22Rv1 (cell line): ENCODE results near the gene PMEL.
"Not testable (repeated sequence)": the region's sequence is repeated elsewhere in the genome, so short reads cannot be mapped to it uniquely, and the experiment has no call there.

Experiments
- ZFX ChIP-seq: fragments of 450-650 bp; IDR thresholded peaks from 2 replicates; pipeline ENCODE4 v1.6.1; 2017; ENCODE audit warnings: antibody characterized with exemption, borderline replicate concordance
- TF ChIP-seq, protein P1 (sequence below): fragments of 450-650 bp; IDR thresholded peaks from 2 replicates; pipeline ENCODE4 v1.5.1; 2017; ENCODE audit warnings: mild to moderate bottlenecking

DNA sequence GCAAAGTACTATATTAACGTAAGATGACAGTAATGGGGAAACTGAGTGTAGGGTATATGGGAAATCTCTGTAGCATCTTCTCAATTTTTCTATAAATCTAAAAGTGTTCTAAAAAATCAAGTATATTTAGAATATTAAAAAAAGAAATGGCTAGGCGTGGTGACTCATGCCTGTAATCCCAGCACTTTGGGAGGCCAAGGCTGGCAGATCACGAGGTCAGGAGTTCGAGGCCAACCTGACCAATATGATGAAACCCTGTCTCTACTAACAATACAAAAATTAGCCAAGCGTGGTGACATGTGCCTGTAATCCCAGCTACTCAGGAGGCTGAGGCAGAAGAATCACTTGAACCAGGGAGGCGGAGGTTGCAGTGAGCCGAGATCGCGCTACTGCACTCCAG is 42.2 kb downstream of the PMEL start:
- TF ChIP-seq, protein P1, sequence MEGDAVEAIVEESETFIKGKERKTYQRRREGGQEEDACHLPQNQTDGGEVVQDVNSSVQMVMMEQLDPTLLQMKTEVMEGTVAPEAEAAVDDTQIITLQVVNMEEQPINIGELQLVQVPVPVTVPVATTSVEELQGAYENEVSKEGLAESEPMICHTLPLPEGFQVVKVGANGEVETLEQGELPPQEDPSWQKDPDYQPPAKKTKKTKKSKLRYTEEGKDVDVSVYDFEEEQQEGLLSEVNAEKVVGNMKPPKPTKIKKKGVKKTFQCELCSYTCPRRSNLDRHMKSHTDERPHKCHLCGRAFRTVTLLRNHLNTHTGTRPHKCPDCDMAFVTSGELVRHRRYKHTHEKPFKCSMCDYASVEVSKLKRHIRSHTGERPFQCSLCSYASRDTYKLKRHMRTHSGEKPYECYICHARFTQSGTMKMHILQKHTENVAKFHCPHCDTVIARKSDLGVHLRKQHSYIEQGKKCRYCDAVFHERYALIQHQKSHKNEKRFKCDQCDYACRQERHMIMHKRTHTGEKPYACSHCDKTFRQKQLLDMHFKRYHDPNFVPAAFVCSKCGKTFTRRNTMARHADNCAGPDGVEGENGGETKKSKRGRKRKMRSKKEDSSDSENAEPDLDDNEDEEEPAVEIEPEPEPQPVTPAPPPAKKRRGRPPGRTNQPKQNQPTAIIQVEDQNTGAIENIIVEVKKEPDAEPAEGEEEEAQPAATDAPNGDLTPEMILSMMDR, result not testable (repeated sequence)
- not testable (repeated sequence) for TF ChIP-seq ZFX
